NCI-H2029 treated with DMSO at 0.1 percent for 48 hours (cell line): Measurements from ENCODE around the gene OXA1L.
"Not testable (repeated sequence)": the region's sequence is repeated elsewhere in the genome, so short reads cannot be mapped to it uniquely, and the experiment has no call there.

ENCODE experiments used
- DNase-seq: peaks from one replicate; lab custom pipeline; 2025; lab: John Stamatoyannopoulos, UW

Gene OXA1L

DNA sequence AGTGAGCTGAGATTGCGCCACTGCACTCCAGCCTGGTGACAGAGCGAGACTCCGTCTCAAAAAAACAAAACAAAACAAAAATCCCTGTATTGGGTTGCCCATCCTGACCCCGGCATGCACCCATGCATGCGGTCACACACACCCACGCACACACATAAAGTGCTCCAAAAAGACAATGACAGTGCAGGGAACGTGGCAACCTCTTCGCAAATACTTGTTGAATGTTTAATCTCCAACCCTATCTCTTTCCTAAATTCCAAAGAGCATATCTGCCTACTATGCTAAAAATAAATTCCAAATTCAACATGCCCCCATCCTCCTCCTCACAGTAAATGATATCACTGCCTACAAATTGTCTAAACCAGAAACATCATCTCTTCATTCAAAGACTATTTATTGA is 35.2 kb downstream of the OXA1L start:
- DNase-seq: no peak

DNA sequence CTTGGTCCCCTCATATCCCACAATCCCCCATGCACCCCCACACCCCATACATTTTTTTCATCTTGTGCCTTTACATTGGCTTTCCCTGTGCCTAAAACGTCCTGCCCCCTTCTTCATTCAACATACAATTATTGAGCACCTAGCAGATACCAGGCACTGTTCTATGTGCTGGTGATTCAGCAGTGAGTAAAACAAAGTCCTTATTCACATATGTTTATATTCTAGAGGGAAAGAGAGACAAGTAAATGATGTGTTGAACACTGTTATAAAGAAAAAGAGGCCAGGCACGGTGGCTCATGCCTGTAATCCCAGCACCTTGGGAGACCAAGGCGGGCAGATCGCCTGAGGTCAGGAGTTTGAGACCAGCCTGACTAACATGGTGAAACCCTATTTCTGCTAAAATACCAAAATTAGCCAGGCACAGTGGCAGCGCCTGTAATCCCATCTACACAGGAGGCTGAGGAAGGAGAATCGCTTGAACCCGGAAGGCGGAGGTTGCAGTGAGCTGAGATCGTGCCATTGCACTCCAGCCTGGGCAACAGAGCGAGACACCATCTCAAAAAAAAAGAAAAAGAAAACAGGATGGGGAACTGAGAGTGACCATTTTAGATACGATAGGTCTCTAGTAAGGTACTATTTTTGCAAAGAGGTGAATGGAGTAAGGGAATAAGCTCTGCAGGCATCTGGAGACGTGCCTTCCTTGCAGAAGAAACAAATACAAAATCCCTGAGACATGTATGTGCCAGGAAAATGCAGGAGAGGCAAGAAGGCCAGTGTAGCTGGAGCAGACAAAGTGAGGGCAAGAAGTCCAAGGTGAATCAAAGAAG is 36.6 kb downstream of the OXA1L start:
- no peak for DNase-seq

DNA sequence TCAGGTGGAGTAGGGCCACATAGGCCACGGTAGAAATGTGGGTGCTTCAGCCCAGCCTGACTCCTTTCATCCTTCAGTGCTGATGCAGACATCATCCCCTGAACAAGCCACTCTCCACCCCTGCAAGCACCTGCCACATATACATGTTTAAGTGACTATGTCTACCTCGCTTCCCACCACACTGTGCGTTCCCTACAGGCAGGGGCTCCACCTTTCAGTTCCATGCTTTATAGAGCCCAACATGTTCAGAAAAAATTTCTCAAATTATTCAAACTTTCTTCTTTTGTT is 37.1 kb downstream of the OXA1L start:
- no peak for DNase-seq

DNA sequence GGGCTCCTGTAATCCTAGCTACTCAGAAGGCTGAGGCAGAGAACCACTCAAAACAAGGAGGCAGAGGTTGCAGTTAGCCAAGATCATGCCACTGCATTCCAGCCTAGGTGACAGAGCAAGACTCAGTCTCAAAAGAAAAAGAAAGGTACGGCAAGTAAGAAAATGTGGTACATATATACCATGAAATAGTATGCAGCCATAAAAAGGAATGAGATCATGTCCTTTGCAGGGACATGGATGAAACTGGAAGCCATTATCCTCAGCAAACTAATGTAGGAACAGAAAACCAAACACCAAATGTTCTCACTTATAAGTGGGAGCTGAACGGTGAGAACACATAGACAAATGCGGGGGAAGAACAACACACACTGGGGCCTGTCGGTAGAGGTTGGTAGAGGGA is 38.7 kb downstream of the OXA1L start:
- not testable (repeated sequence) for DNase-seq

DNA sequence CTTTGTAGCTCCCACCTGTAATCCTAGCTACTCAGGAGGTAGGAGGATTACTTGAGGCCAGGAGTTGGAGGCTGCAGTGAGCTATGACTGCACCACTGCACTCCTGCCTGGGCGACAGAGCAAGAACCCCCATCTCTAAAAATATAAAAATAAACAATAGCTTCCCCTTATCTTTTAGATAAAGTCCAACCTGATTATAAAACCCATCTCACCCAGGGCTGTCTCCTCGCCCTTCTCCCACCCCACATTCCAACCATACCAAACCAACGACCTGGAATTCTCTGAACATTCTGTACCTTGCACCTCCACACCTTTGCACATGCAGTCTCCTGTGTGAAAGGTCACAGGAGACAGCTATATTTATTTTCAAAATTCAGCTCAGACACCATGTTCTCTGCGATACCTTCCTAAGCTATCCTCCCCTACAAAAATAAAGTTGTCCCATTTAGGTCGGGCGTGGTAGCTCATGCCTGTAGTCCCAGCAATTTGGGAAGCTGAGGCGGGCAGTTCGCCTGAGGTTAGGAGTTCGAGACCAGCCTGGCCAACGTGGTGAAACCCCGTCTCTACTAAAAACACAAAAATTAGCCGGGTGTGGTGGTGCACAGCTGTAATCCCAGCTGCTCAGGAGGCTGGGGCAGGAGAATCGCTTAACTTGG is 41.1 kb downstream of the OXA1L start:
- DNase-seq: no peak

DNA sequence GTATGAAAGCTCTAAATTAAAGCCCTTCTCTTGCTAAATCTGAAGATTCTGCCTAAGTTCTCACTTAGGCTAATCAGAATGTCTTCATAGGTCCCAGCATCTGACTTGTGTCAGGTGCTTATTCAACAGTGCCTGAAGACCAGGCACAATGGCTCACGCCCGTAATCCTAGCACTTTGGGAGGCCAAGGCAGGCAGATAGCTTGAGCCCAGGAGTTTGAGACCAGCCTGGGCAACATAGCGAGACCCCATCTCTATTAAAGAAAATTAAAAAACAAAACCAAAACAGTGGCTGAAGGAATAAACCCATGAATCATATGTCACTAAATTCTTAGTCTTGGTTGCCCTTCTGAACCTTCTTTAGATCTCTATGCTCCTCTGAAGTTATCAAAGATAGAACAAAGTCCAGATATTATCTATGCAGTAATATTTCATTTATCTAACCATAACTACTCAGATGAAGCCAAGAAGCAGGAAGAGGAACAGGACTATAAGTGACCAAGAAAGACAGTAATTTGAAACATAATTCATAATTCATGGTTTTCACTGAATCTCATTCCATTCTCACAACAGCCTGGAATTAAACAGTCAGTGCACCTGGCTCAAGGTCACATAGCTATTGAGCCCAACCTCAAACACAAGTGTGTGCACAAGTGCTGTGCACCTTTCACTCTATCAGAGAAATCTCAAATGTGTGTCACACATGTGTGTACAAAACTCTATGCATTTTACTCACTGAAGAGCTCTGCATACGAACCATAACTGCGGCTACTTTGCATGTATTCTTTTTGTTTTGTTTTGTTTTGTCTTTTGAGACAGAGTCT is 42.1 kb downstream of the OXA1L start:
- DNase-seq: no peak

DNA sequence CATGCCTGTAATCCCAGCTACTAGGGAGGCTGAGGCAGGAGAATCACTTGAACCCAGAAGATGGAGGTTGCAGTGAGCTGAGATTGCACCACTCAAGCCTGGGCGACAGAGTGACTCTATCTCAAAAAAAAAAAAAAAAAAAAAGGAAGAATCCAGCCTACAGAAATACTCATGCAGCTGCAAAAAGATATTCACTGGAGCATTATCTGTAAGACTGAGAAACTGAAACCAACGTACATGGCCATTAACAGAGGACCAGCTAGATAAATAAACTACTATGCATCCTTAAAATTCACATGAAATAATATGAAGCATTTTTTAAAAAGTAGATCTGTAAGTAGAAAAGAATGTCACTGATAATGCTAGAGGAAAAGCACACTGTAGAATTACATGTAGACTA is 45.2 kb downstream of the OXA1L start:
- no peak for DNase-seq

DNA sequence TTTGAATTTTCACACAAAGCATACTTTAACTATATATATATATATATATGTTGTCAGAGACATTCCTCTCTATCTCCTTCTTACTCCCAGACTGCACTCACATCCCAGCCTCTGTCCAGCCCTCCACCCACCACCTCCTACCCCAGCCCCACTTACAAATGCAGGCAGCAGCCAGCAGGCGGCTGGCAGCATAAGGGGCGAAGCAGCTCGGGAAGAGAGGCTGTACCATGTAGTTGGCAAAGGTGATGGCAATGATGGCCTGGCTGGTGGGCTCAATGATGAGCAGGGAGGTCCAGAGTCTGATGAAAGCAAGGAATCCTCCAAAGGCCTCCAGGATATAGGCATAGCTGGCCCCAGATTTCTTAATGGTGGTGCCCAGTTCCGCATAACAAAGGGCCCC is 46.3 kb downstream of the OXA1L start:
- no peak for DNase-seq

DNA sequence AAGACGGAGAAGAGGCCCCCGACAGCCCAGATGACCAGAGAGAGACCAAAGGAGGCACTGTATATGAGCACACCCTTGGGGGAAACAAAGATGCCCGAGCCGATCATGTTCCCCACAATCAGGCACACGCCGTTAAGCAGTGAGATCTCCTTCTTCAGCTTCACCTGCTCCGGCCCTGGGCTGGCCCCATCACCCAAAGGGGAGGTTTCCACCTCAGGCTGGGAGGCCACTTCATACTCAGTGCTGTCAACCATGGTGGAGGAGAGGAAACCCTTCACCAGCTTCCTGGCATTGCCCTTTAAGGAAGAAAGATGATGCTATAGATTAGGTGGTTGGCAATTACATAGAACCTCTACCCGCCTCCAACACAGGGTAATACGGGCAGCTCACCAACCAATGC is 46.7 kb downstream of the OXA1L start:
- DNase-seq: no peak

DNA sequence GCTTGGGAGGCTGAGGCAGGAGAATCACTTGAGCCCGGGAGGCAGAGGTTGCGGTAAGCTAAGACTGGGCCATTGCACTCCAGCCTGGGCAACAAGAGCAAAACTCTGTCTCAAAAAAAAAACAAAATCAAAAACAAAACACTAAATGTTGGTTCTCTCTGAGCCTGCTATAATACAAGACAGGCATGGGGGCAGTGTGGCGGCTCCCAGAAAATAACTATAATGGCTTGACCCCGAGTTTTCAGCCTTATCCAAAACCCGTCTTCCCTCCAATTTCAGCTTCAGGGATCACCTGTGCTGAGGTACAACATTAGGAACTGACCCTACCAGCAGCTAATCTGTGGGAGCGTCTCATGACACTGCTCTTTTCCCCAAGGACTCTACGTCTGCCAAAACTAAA is 47.9 kb downstream of the OXA1L start:
- DNase-seq: no peak

DNA sequence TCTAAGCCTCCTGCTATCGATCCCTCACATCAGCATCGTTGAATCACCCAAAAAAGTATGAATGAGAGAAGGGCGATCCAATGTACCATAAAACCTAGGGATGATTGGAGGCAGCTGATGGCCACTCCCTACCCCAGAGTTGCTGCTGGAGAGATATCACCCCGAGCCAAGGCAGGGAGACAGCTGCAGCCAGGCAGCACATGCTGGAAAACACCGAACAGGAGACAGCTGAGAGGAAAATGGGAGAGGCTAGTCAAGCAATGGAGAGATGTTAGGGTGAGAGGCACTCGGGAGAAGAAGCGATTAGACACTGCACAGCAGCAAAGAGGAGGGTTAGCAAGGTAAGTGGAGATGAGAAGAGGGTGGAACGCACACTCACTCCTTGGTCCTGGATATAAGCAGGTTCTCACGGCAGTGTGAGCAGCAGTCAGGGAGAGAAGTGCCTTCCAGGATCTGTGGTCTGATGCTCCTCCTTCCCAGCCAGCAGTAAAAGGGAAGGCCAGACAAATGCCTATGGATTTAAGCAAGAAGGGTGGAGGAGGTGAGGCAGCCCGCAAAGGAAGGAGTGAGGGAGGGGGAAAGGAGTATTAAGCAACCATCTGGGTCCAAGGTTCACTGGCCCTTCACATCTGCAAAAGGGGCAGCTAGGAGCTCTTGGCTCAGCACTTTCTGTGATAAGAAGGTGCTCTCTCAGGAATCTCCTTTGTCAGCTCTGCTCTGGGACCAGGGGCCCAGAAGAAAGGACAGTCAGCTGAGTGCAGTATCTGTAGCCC is 48.6 kb downstream of the OXA1L start, which contains the start of gene SLC7A7:
Gene SLC7A7, minus strand, starts transcription at position 495 of the 773 bp plus-strand sequence. CDS start 2,037 bp downstream, outside the sequence.
- no peak for DNase-seq

DNA sequence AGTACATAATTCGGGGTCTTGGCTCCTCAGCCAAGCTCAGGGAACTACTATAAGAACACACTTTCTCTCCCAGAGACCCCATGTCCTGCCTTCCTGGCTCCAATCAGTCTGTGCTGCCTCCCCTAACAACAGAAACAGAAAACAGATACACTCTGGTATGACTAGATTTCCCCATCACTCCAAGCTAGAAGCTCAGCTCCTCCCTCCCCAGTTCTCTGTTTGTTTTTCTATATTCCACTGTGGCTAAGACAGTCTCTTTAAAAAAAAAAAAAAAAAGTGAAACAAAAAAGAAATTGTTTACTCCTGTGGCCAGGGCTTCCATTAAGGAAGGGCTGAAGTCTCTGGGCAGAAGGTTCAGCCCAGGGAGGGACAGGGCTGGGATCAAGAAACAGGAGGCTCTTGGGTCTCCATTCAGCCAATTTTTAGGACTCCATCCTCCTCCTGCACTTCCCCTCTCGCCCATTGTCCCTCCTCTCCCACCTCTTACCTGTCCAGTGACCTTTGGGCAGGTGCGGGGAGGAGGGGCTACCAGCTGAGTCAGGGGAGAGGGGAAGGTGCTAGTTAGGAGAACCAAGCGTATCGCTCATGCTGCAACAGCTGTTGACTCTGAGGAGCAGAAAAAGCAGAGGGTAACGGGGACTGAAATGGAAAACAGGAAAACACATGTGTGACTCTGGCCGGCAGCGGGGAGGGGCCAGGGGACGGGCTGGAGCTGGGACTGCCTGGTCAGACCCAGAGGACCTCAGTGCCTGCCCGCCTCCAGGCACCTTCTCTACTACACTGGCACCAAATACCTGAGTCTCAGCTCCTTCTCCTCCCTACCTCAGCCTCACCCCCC is 52.9 kb downstream of the OXA1L start:
- peak; percentile 83 for DNase-seq

DNA sequence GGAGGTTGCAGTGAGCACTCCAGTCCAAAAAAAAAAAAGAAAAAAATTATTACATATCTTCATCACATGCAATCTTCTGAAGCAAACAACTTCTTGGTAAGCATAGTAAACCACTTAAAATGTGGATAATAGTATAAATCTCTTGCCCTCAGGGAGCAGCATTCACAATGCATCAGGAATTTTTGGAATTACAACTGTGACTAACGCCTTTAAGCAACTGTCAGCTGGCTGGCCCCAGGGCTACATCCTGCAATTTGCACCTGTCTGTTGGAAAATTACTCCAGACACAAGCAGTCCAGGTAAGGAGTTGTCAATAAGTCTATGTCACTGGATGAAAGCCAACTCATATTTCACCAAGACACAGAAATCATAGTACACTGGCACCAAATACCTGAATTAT is 54.2 kb downstream of the OXA1L start:
- no peak for DNase-seq

DNA sequence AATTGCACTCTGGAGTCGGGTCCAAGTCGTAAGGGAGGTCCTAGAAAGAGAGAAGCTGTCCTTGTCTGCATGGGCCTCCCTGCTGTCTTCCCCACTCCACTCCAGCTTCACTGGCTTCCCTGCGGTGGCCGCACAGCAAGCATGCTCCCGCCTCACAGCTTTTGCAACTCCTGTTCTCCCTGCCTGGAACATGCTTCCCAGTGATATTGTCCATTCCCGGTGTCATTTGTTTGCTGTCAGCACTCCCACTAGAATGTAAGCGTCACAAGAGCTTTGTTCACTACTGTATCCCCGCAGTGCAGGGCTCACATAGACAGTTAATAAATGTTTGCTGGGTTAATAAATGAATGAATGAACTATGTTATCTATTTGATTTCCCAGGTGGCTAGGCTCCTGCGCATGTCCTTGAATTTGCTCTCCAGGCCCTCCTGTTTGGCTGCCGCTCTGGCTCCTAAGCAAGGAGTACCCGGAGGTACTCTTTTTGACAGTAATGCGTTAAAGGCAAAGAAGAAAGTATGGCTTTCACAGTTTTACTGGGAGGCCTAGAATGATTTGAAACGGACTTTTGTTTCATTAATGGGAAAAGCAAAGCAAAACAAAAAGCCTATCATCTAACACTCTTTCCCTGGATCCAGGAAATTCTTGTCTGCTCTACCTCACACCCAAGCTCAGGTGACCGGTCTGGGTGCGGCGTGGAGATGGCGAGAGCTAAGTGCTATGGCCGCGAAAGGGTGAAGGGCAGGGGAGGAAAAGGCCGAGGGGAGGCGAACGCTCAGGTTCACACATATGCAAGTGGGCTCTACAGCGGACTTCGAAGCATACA is 54.9 kb downstream of the OXA1L start:
- no peak for DNase-seq

DNA sequence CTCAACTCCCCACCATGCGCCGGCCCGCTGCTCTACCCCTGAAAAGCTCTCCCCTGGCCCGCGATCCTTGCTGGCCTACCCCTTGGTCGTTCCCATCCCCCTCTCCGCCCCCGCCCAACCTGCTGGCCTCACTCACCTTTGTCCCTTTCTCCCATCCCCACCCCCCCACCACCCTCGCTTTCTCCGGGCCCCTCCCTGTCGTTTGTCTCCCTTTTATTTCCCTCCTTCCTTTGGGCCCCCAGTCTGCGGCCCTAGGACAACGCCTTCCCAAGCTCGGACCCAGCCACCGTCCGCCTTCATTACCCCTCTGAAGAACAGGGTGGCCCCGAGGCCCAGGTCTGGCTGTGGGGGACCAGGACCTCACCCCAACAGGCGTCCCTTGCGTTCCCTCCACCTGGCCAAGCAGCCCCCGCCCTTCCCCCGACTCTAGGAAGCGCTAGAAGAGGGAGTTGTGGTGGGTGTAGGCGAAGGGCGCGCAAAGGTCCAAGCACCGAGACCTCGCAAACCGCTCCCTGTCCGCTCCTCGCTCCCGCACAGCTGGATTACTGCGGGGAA is 55.6 kb downstream of the OXA1L start:
- no peak for DNase-seq
